ENCODE results near the gene PLRG1. TPM values are rescaled to one million over a fixed set of nuclear protein-coding genes. Genes with fewer than 3 reads are reported as not detected.

The PLRG1 gene
- total and polyA plus RNA-seq, 2 of the 8 experiments (the other 6 are each of a cell fraction or from before 2014, with no cell fraction given) = 63.5 to 108 TPM

- no peak overlapping the region for H3K18ac ChIP-seq (ENCODE audit: extremely low read depth, low read length)
- no peak for FAIRE-seq
- CTCF ChIA-PET (ENCODE audit: partially characterized antibody) = interaction anchor here (0.7 to 3.8 kb wide), 4 partner anchors 13 to 1080 kb away, joined by 3 to 12 read pairs (median 4); no protein-coding TSS in a partner anchor
- POLR2A ChIA-PET (ENCODE audit: partially characterized antibody) = no interaction called here
- no peak overlapping the region for H2AK5ac ChIP-seq (ENCODE audit: low read depth, low read length)
- no peak overlapping the region for H3K23ac ChIP-seq (ENCODE audit: insufficient read length)
- no peak overlapping the region for H3K4me3 ChIP-seq (ENCODE audit: extremely low read depth in 1 of 4, insufficient read depth in 2 of 4, low read depth in 3 of 4, low read length in 4 of 4)
- no peak overlapping the region for H2BK120ac ChIP-seq (replicated peaks; ENCODE audit: low read depth, low read length)
- H2BK15ac ChIP-seq (ENCODE audit: low read length) = no peak overlapping the region
- no peaks in the 10 kb centered on the region for H3K4me1 ChIP-seq (replicated peaks in 1 of 4; ENCODE audit: control insufficient read depth in 3 of 4, insufficient read depth in 4 of 4, low read length in 3 of 4)
- no peak overlapping the region for H3K56ac ChIP-seq (replicated peaks; ENCODE audit: insufficient read length, low read depth, low read length)
- H4K91ac ChIP-seq (replicated peaks; ENCODE audit: insufficient read length, low read length) = no peak overlapping the region
- no peak overlapping the region for H3K4ac ChIP-seq (replicated peaks; ENCODE audit: insufficient read length, low read depth, low read length)
- no peaks in the 10 kb centered on the region for H3K36me3 ChIP-seq (ENCODE audit: control insufficient read depth in 2 of 4, insufficient read depth in 4 of 4, low read length in 3 of 4)
- no peak overlapping the region for H3K9ac ChIP-seq (replicated peaks in 1 of 4; ENCODE audit: extremely low read depth in 1 of 4, low read depth in 3 of 4, low read length in 3 of 4)
- no peak overlapping the region for H3K14ac ChIP-seq (ENCODE audit: insufficient read length)
- H2BK20ac ChIP-seq (ENCODE audit: low read length) = no peak overlapping the region
- H3K23me2 ChIP-seq (ENCODE audit: low read depth, low read length) = no peaks in the 10 kb centered on the region
- H3K9me3 ChIP-seq (ENCODE audit: insufficient read depth in 2 of 2, low read depth in 1 of 2, low read length in 1 of 2) = no peaks in the 10 kb centered on the region
- 95% methylated on average over 4 of the region's 4 CpGs; no CpG with 5 or more reads in 1 of the 2 experiments for WGBS, 2 experiments (ENCODE audit: extremely low coverage in 1 of 2, insufficient coverage in 1 of 2, insufficient read length in 1 of 2, insufficient replicate concordance in 2 of 2, low coverage in 1 of 2, low lambda C conversion rate in 2 of 2, missing lambda C conversion rate in 1 of 2)
- no peak overlapping the region for H4K5ac ChIP-seq (ENCODE audit: insufficient read length, low read depth, low read length)
- H3K4me2 ChIP-seq (ENCODE audit: insufficient read depth in 1 of 2, low read depth in 2 of 2, low read length in 2 of 2) = no peak overlapping the region
- no peak overlapping the region for H2AFZ ChIP-seq (ENCODE audit: low read length)
- H3K79me1 ChIP-seq (ENCODE audit: low read depth, low read length) = no peaks in the 10 kb centered on the region
- no peak for DNase-seq (ENCODE audit: low read depth in 1 of 2, low spot score in 2 of 2)
- no peak overlapping the region for H2BK12ac ChIP-seq (ENCODE audit: low read depth, low read length)
- no peak overlapping the region for H3K27ac ChIP-seq (ENCODE audit: low read depth, low read length)
- H4K20me1 ChIP-seq (replicated peaks in 1 of 2; ENCODE audit: control insufficient read depth in 1 of 2, insufficient read depth in 2 of 2, low read length in 2 of 2) = no peaks in the 10 kb centered on the region
- H3K79me2 ChIP-seq (ENCODE audit: control insufficient read depth in 1 of 2, insufficient read depth in 2 of 2, low read length in 2 of 2) = no peaks in the 10 kb centered on the region
- H4K8ac ChIP-seq (ENCODE audit: extremely low read depth, insufficient read depth, low read length) = no peak overlapping the region
- H2BK5ac ChIP-seq (ENCODE audit: low read depth, low read length) = no peak overlapping the region
- no peaks in the 10 kb centered on the region for H3K27me3 ChIP-seq (replicated peaks in 1 of 4; ENCODE audit: control insufficient read depth in 3 of 4, extremely low read depth in 1 of 4, insufficient read depth in 3 of 4, low read length in 3 of 4)
- TF ChIP-seq TEAD4 (IDR thresholded peaks at IDR 0.05; ENCODE audit: low read depth, low read length) (no peak), ATF3 (IDR thresholded peaks at IDR 0.05; ENCODE audit: insufficient read depth, low read depth, low read length) (no peak), NANOG (IDR thresholded peaks at IDR 0.05; ENCODE audit: insufficient read depth, low read depth, low read length, poor library complexity, severe bottlenecking) (no peak), RNF2 (IDR thresholded peaks at IDR 0.05; ENCODE audit: borderline replicate concordance, low read depth, low read length, missing control alignments, poor library complexity, severe bottlenecking) (no peak), BCL11A (IDR thresholded peaks at IDR 0.05; ENCODE audit: low read depth in 2 of 2, low read length in 2 of 2) (no peak), EZH2 (IDR thresholded peaks at IDR 0.05; ENCODE audit: low read depth, low read length, severe bottlenecking) (no peak), HDAC2 (IDR thresholded peaks at IDR 0.05; ENCODE audit: borderline replicate concordance in 1 of 2, low read depth in 2 of 2, low read length in 2 of 2) (no peak), SP2 (IDR thresholded peaks at IDR 0.05; ENCODE audit: low read length) (no peak), ATF2 (IDR thresholded peaks at IDR 0.05; ENCODE audit: low read length) (no peak)
Observed at GRCh38 chr4:154519214-154519613, 31.0 kb downstream of the PLRG1 start.

Data from H1 (cell line).